Activated CD4-positive, alpha-beta T cell treated with anti-CD3 and anti-CD28 coated beads for 48 hours (primary cell): ENCODE data around the gene RNF214.

Experiments
- DNase-seq: peaks from one replicate; pipeline ENCODE4 v3.0.0-alpha.2; 2020

Gene RNF214

DNA sequence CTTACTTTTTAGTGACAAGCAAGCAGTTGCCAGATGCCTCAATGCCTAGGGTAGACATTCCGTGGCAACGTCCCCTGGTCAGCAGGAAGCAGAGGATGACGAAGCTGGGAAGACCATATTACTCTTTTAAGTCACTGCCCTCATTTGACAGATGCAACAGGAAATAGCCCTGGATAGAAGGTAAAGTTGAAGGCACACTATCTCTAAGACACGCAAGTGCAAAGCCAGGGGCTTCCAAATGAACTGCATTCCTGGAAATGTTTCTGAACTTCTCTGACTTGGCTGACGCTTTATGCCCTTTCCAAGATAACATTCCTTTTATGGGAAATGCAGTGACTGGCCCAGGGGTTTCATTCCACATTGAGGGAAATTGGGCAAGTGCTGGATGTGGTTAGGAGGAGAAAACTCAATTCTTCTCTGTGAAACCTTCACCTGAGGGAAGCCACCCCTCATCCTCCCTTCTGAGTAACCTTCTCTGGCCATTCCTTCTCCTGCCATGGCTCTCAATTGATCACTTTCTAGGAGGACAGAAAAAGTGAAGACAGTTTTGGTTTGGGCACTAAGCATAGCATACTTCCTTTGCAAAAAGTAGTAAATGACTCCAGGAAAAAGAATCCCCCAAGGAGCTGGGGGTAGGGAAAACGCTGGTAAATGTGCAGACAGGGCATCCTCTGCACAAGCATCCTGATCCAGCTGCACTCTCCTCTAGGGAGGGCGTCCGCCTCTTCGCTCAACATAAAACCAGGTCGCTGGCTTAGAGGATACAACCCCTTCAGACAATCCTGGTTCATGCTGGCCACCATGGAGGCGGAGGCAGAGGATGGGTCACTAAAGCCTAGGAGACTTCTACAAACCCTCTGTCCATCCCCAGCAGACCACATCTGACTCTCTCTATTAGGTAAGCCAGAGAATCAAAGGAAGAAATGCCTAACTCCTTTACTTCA is 15.1 kb upstream of the RNF214 start:
- no peak for DNase-seq

GRCh38 chr11:117218133-117218915 is 14.1 kb upstream of the RNF214 start:
- no peak for DNase-seq

DNA sequence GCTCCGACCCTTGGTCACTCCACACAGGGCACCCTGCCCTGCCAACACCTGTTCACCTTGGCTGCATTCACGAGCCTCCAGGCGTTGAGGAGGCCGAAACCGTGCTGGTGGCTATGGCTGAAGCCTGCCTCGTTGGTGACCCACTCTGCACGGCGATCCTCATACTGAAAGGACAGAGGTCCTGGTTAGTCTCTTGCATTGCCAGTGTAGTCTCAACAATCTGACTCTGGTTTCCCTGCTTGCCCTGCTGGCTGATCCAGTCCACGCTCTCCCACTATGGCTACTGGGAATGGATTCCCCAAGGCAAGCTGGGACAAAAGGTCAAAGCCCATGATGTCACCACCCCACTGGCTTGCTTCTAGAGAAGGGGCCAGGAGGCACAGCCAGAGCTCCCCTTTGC is 13.5 kb upstream of the RNF214 start:
- no peak for DNase-seq

- no peak for DNase-seq
Measured at GRCh38 chr11:117219455-117219854, 13.0 kb upstream of the RNF214 start.

GRCh38 chr11:117219995-117220394 is 12.5 kb upstream of the RNF214 start:
- DNase-seq = no peak

- no peak for DNase-seq
Measured at GRCh38 chr11:117220568-117220967, 11.9 kb upstream of the RNF214 start.

DNA sequence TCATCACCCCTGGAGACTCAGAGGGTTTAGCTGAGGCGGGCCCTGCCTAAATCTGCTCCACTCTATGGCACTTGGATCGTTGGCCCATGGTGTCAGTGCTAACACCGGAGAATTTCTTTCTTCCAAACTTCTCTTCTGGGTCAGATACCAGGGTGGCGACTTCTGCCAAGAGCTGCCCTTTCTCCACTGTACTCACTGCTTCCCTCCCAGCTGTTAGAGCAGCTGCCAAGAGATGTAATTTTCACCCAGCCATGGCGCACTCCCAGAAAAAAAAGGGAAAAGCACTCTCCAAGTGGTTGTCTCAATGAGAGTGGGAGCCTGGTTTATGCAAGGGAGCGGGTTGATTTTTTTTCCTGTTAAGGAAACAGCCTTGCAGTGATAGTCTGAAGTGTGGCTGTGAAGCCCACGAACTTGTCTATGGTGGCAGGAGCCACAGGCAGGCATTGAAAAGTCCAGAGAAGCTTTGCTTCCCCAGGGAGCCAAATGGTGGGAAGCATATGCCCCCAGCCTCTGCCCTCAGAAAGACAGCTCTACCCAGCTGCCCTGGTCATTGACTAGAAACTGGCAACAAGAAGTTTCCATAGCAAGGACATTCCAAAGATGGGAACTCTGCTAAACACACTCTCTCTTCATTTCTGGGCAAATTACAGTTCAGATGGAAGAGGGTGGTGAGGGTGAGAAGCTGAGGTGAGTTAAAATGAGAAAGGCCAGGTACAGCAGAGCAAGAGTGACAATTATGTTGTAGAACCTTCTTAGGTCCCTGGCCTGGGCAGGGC is 11.3 kb upstream of the RNF214 start:
- no peak for DNase-seq

DNA sequence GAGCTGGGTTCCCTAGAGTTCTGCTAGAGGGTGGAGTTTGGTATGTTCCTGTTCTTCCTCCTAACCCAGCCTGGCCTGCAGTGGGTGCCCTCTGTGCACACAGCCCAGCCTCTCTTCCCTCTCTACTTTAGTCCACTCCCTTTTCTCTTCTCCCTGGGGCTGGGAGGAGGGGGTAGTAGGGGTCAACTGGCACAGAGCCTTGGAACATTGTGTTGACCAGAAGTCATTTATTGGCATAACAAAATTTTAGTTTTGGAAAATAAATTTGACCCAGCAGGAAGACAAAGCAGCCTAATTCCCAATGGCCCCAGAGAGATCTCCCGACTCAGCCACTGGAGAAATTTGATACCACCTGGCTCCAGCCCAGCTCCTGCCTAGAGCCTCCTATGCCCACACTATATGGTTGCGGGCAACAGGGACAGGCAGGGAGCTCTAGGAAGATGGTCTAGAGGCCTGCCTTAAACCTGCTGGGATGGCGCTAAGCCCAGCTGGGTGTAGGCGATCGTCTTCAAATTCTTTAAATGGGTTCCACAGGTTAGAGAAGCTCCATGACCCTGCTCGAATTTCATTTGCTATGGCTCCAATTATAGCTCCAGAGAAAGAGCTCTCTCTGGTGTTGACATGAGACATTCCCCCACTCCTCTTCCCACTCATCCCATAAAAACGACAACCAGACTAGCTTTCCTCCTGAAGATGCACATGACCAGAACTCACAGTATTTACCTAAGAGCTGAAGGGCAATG is 10.5 kb upstream of the RNF214 start:
- no peak for DNase-seq

- no peak for DNase-seq
Measured at GRCh38 chr11:117222991-117223740, 9.3 kb upstream of the RNF214 start.

DNA sequence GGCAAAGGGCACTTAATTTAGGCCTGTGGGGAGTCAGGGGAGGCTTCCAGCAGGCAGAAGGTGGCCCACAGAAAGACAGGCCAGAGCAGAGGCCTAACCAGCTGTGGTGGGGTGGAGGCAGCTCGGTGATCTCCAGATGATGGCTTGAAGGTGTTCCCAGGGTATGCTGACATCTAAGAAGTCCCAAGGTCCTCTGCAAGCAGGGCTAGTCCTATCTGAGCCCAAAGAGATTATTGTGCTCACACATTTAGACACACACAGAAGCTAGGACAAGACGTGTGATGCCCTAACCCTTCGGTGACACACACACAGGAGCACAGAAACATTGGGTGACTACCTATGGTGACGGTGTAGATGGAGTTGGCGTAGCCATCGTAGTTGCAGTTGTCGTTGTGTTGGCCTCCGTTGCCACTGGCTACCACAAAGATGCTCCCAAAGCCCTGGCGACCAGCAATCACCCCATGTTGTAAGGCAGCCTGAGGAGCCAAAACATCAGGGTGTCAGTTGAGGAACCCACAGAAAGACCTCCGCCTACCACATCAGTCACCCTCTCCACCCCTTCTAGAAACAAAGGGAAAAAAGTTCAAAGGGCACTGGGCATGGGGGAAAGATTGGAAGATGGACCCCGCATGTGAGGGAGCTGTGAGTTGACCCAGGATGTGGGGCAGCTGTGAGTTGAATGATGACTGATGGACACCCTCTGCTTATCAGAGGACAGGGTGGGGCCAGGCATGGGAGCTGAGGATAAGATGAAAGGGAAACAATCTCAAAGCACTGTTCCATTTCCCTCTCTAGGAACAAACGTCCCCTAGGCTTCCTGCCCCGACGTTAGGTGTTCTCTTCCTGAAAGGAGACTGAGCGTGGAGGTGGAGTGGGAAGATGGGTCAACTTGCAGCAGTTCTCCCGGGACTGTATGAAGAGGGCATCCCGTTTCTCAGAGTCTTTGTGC is 8.5 kb upstream of the RNF214 start:
- no peak for DNase-seq

DNA sequence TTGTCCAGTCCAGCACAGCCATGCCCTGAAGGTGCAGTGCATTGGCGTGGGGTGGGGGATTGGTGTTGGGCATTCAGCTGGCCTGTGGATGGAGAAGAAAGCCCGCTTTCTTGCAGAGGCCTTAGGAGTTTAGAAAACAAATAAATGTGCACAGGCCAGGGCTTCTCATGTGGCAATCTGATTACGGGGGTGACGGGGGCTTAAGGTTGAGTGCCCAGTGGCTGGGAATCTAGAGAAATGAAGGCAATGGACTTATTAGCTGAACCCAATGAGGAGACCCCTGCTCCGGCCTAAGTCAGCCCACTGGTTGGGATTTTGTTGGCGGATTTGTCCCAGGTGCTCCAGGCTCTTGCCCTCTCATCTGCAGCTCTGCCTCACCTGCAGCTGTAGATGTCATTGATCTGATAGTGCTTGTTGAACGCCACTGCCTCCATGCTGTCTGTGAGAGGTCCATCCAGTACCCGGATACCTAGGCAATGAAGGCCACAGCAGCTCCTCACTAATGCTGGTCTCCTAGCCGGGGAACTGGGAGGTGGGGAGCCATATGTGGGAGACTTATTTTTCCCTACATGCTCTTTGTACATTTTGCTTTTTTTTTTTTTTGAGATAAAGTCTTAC is 6.8 kb upstream of the RNF214 start:
- DNase-seq = no peak

DNA sequence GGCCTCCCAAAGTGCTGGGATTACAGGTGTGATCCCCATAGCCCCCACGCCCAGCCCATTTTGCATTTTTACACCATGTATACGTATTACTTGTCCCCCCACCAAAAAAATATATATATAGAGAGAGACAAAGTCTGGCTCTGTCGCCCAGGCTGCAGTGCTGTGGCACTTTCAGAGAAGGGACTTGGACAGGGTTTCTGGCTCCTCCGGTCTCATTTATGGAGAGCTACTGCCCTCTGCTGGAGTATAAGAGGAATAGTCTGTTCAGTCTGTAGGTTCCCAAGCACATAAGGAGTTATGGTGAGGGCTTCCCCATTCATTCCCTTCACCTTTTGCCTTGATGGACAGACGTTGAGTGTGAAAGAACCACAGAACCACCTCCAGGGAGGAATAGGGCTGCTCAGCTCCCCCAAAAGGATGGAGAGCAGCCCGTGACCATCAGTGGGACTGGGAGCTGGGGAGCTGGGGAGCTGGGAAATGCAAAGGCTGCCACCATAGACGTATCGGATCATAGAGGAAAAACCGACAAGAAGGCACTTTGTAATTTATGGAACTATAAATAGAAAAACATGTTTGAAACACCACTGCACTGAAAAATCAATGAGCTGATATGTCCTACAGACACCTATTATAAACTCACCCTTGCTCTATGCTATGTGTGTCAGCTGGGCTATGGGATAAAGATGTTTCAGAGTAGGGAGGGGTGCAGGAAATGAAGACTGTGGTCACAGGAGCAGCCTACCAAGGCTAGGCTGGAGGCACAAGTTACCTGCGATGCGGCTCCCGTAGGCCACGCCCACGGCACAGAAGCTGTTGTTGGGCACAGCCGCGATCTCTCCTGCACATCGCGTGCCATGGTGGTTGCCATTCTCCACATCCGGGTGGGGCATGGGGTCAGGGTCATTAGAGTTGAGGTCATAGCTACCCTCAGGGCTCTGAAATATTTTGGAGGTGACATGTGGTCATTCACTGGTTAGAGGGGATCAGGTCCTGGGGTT is 5.8 kb upstream of the RNF214 start:
- DNase-seq = peak; percentile 46

- no peak for DNase-seq
Measured at GRCh38 chr11:117228091-117228490, 4.4 kb upstream of the RNF214 start.

DNA sequence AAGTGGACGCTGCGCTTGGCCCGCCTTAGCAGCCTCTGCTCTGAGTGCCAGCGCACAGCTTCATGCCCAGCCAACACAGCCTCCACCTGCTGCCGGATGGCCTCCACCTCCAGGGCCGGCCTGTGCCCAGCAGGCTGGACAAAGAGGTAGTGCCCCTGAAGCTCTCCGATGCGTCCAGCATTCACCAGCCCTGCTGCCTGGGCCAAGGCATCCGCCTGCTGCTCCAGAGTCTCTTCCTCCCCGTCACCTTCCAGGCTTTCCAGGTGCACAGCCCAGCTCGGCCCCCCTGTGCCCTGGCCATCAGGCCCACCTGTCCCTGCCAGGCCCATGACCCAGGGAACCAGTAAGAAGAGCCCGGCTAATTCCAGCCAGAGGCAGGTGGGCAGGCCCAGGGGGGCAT is 3.1 kb upstream of the RNF214 start:
- DNase-seq = no peak

GRCh38 chr11:117229931-117230285 is 2.6 kb upstream of the RNF214 start:
- DNase-seq = no peak

- DNase-seq = peak; percentile 72
Measured at GRCh38 chr11:117230286-117230961, 2.0 kb upstream of the RNF214 start.

GRCh38 chr11:117230999-117231841 is 1.3 kb upstream of the RNF214 start:
- no peak for DNase-seq

DNA sequence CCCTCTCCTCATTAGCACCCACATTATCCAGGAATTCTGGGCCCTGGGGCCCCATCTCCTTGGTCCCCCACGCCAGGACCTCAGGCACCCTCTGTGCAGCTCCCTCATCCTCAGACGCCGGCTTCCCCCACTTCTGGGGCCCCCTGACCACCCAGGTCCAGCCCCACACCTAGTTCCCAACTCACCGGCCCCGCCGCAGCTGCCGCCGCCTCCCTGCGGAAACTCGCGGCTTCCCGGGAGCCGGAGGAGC is 704 bp upstream of the RNF214 start, which contains the start of gene PCSK7:
TSS of gene PCSK7 (minus strand) at position 232 of the 250 bp plus-strand sequence. CDS start 2,229 bp downstream, outside the sequence.
- peak; percentile 73 for DNase-seq
